K562 (cell line): ENCODE results near the gene REEP2. TPM values are rescaled to one million over a fixed set of nuclear protein-coding genes. Genes with fewer than 3 reads are reported as not detected.

Source experiments
- CEBPZ ChIP-seq: fragments of 150-350 bp; IDR thresholded peaks from 2 replicates; pipeline ENCODE4 v1.6.1; 2014; ENCODE audit warnings: low read depth, mild to moderate bottlenecking, low read length, borderline replicate concordance
- FOSL1 ChIP-seq: fragments of 200-800 bp; sonication (Bioruptor generic); conservative IDR thresholded peaks from 2 replicates; pipeline ENCODE4 v1.6.1; 2016; ENCODE audit warnings: missing genetic modification characterization, missing compliant biosample characterization
- FUS ChIP-seq: fragments of 200-400 bp; formaldehyde crosslinking; optimal IDR thresholded peaks from 2 replicates; pipeline ENCODE3; 2017; ENCODE audit warnings: low read depth, low read length
- PHF20 ChIP-seq: fragments of 450-650 bp; IDR thresholded peaks from 2 replicates; pipeline ENCODE4 v1.6.1; 2018; ENCODE audit not compliant: partially characterized antibody
- SMARCA4 ChIP-seq: fragments of 450-650 bp; IDR thresholded peaks from 2 replicates; pipeline ENCODE4 v1.6.1; 2016
- polyA plus RNA-seq, 8 experiments: library from polyadenylated mRNA; depleted of rRNA in 4 of 8; stranded (reverse) in 5 of 8; unstranded in 3 of 8; fragments of >200 nt; fragmentation: Nextera tagmentation in 2 of 8; fragmentation: Illumina TruSeq in 1 of 8; extraction: Ambion mirVana in 2 of 8; extraction: Trizol in 1 of 8; gene quantifications; 2 replicates each; pipeline versions ENCODE4 v1.2.1 to v1.2.3, GENCODE V29; 2011 to 2014; ENCODE audit warnings: inconsistent platforms in 1 of 8, missing spikeins in 1 of 8
- total RNA-seq, 7 experiments: library from RNA; depleted of rRNA in 6 of 7; stranded (reverse); fragments of >200 nt in 6 of 7; fragmentation: Illumina TruSeq in 2 of 7; extraction: Trizol in 2 of 7; gene quantifications; 2 replicates each; pipeline versions ENCODE4 v1.2.1 to v1.2.3, GENCODE V29; 2011 to 2021; ENCODE audit warnings: low replicate concordance in 1 of 7

Gene REEP2
- total and polyA plus RNA-seq, 9 of the 15 experiments (the other 6 are each of a cell fraction or from before 2014, with no cell fraction given), result 0.03 to 1.1 (median 0.12) TPM; not detected in 1

GRCh38 chr5:138460032-138460693, 21.3 kb downstream of the REEP2 start (continued):
- 0 out of 2 replicates have a peak, but pooled peaks have one; percentile 38 for TF ChIP-seq SMARCA4
- no peak for TF ChIP-seq CEBPZ
- no peak for TF ChIP-seq PHF20
- TF ChIP-seq FOSL1 (tag), result no peak
- TF ChIP-seq FUS, result no peak
